NCI-H226 (cell line): ENCODE data around the gene FLNB.
A peak's percentile ranks its signal among the peaks of the same experiment; 100 is the strongest.

Source experiments
- DNase-seq: peaks from one replicate; pipeline ENCODE4 v3.0.0-alpha.2; 2015

FLNB gene

GRCh38 chr3:58008141-58009025, at the start of gene FLNB:
Gene FLNB (plus strand): TSS chr3:58008422. CDS start chr3:58008565, 143 bp downstream.
- peak; percentile 48 for DNase-seq

- peak; percentile 56 for DNase-seq
Observed at GRCh38 chr3:57958642-57959422, 49.4 kb upstream of the FLNB start.

- DNase-seq: peak; percentile 59
Observed at GRCh38 chr3:57959423-57960173, 48.6 kb upstream of the FLNB start.

GRCh38 chr3:57960174-57960505, 48.1 kb upstream of the FLNB start:
- no peak for DNase-seq

GRCh38 chr3:57961177-57961827, 46.9 kb upstream of the FLNB start:
- DNase-seq: no peak

GRCh38 chr3:57961828-57962447, 46.3 kb upstream of the FLNB start:
- DNase-seq: peak; percentile 60

- no peak for DNase-seq
Observed at GRCh38 chr3:57962448-57962834, 45.8 kb upstream of the FLNB start.

GRCh38 chr3:57963811-57964346, 44.3 kb upstream of the FLNB start:
- DNase-seq: peak; percentile 1

- DNase-seq: no peak
Observed at GRCh38 chr3:57966829-57967228, 41.4 kb upstream of the FLNB start.

GRCh38 chr3:57967590-57967989, 40.6 kb upstream of the FLNB start:
- no peak for DNase-seq

- DNase-seq: no peak
Observed at GRCh38 chr3:57968501-57968900, 39.7 kb upstream of the FLNB start.

GRCh38 chr3:57971975-57972374, 36.2 kb upstream of the FLNB start:
- no peak for DNase-seq

GRCh38 chr3:57972531-57973111, 35.6 kb upstream of the FLNB start:
- no peak for DNase-seq

GRCh38 chr3:57973715-57974477, 34.3 kb upstream of the FLNB start:
- DNase-seq: no peak

- peak; percentile 98 for DNase-seq
Observed at GRCh38 chr3:57974796-57975388, 33.3 kb upstream of the FLNB start.

GRCh38 chr3:57977818-57978235, 30.4 kb upstream of the FLNB start:
- peak; percentile 43 for DNase-seq

GRCh38 chr3:57978316-57978715, 29.9 kb upstream of the FLNB start:
- no peak for DNase-seq

- DNase-seq: no peak
Observed at GRCh38 chr3:57980416-57980815, 27.8 kb upstream of the FLNB start.

- no peak for DNase-seq
Observed at GRCh38 chr3:57981483-57982087, 26.6 kb upstream of the FLNB start.
